Activated CD8-positive, alpha-beta memory T cell treated with anti-CD3 and anti-CD28 coated beads, Interleukin-2, amount 10 ng/mL, durations not matched to agents 7 days and 5 days (primary cell): Measurements from ENCODE around the gene ACTR5. TPM values are rescaled to one million over a fixed set of nuclear protein-coding genes. Genes with fewer than 3 reads are reported as not detected.
A peak's percentile ranks its signal among the peaks of the same experiment; 100 is the strongest.
"Not testable (repeated sequence)": the region's sequence is repeated elsewhere in the genome, so short reads cannot be mapped to it uniquely, and the experiment has no call there.

Experiments
- ATAC-seq: fragments of 150-1000 bp; cut with Tn5 transposase; one replicate; pipeline ENCODE4 v1.10.0; 2021; ENCODE audit warnings: moderate library complexity
- CTCF ChIA-PET: fragments of 350-600 bp; sonication (Branson Sonifier 250); formaldehyde crosslinking; loops from one replicate; lab custom pipeline; 2021; ENCODE audit warnings: antibody characterized with exemption; lab: Charles Lee
- DNase-seq: peaks from one replicate; pipeline ENCODE4 v3.0.0-alpha.2; 2020
- H3K27ac Mint-ChIP-seq: one replicate; pipeline ENCODE4 v1.8.0; 2021; ENCODE audit warnings: mild to moderate bottlenecking, mixed read lengths
- H3K27me3 Mint-ChIP-seq: one replicate; pipeline ENCODE4 v1.8.0; 2021; ENCODE audit warnings: mixed read lengths
- H3K36me3 Mint-ChIP-seq: one replicate; pipeline ENCODE4 v1.8.0; 2021; ENCODE audit warnings: mild to moderate bottlenecking, mixed read lengths
- H3K4me1 Mint-ChIP-seq: one replicate; pipeline ENCODE4 v1.8.0; 2021; ENCODE audit warnings: mixed read lengths
- H3K4me3 Mint-ChIP-seq: one replicate; pipeline ENCODE4 v1.8.0; 2021; ENCODE audit warnings: mild to moderate bottlenecking, moderate library complexity, mixed read lengths
- H3K9me3 Mint-ChIP-seq: one replicate; pipeline ENCODE4 v1.8.0; 2022; ENCODE audit warnings: low read depth, mixed read lengths
- total RNA-seq, 2 experiments: library from RNA; stranded (reverse); gene quantifications; one replicate each; pipeline ENCODE4 v1.2.3, GENCODE V29; 2021

The ACTR5 gene
- total RNA-seq, 2 experiments from 2014 or later: 9.5 to 10.6 TPM

DNA sequence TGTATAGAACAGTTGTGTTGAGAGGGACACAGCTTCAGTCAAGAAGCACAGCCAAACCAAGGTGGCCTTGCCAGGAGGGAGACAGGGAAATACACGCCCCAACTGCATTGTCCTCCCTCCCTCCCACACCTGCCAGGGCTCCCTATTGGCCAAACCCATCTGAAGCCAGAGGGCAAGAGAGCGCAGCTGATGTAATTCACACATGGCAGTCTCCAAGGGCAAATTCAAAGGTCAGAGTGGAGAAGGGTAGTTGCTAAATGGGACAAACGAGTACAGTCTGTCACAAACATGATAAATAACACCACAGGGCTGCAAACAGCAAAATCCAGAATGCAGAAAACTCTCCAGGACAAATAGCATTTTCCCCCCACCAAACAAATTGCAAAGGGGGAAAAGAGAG, 34.0 kb downstream of the ACTR5 start:
- Mint-ChIP-seq H3K4me3 (no peak overlapping the region), H3K4me1 (peaks cover 4% of the 10 kb centered on the region), H3K27ac (no peak overlapping the region), H3K27me3 (no peaks in the 10 kb centered on the region), H3K36me3 (no peaks in the 10 kb centered on the region), H3K9me3 (no peaks in the 10 kb centered on the region)
- CTCF ChIA-PET: interaction anchor here (2.4 kb wide), 1 partner anchor 31 kb away, joined by 5 read pairs; no protein-coding TSS in a partner anchor
- ATAC-seq (no peak), DNase-seq (no peak)

- no peaks in the 10 kb centered on the region for H3K36me3 Mint-ChIP-seq
- H3K4me1 Mint-ChIP-seq: peaks cover 7% of the 10 kb centered on the region
- ATAC-seq (no peak), DNase-seq (no peak)
- no peaks in the 10 kb centered on the region for H3K9me3 Mint-ChIP-seq
- no peaks in the 10 kb centered on the region for H3K27me3 Mint-ChIP-seq
- H3K27ac Mint-ChIP-seq: no peak overlapping the region
- H3K4me3 Mint-ChIP-seq: no peak overlapping the region
- CTCF ChIA-PET: interaction anchor here (1.2 to 5.4 kb wide), 5 partner anchors 10 to 104 kb away, joined by 3 to 27 read pairs (median 3); no protein-coding TSS in a partner anchor
These were observed 39.6 kb downstream of the ACTR5 start for GRCh38 chr20:38787870-38788269.

GRCh38 chr20:38789503-38790199, 41.4 kb downstream of the ACTR5 start:
- peaks cover 12% of the 10 kb centered on the region for H3K4me1 Mint-ChIP-seq
- CTCF ChIA-PET: interaction anchor here (0.6 to 5.4 kb wide), 26 partner anchors 10 to 977 kb away, joined by 3 to 29 read pairs (median 4); partner anchors contain the start of genes DHX35, FAM83D and PPP1R16B

GRCh38 chr20:38790200-38791053, 42.2 kb downstream of the ACTR5 start:
- peak; percentile 81 for ATAC-seq
- H3K4me3 Mint-ChIP-seq: no peak overlapping the region

More at GRCh38 chr20:38789503-38790199, 41.4 kb downstream of the ACTR5 start:
- H3K36me3 Mint-ChIP-seq: no peaks in the 10 kb centered on the region
- H3K9me3 Mint-ChIP-seq: no peaks in the 10 kb centered on the region
- H3K27me3 Mint-ChIP-seq: no peaks in the 10 kb centered on the region
- H3K27ac Mint-ChIP-seq: no peak overlapping the region
- ATAC-seq (peak; percentile 32), DNase-seq (no peak)
- H3K4me3 Mint-ChIP-seq: no peak overlapping the region

GRCh38 chr20:38791291-38791690, 43.0 kb downstream of the ACTR5 start:
- DNase-seq: no peak
- Mint-ChIP-seq H3K27me3 (no peaks in the 10 kb centered on the region), H3K36me3 (no peaks in the 10 kb centered on the region), H3K4me3 (no peak overlapping the region), H3K27ac (no peak overlapping the region), H3K9me3 (no peaks in the 10 kb centered on the region), H3K4me1 (peaks cover 12% of the 10 kb centered on the region)
- CTCF ChIA-PET: interaction anchor here (0.6 to 5.4 kb wide), 14 partner anchors 8 to 230 kb away, joined by 3 to 29 read pairs (median 10); partner anchors contain the start of genes DHX35 and PPP1R16B
- ATAC-seq: no peak

More at GRCh38 chr20:38790200-38791053, 42.2 kb downstream of the ACTR5 start:
- Mint-ChIP-seq H3K4me1 (peaks cover 12% of the 10 kb centered on the region), H3K27me3 (no peaks in the 10 kb centered on the region), H3K36me3 (no peaks in the 10 kb centered on the region), H3K9me3 (no peaks in the 10 kb centered on the region), H3K27ac (no peak overlapping the region)
- peak; percentile 71 for DNase-seq
- CTCF ChIA-PET: interaction anchor here (0.6 to 5.4 kb wide), 28 partner anchors 9 to 977 kb away, joined by 3 to 29 read pairs (median 4); partner anchors contain the start of genes DHX35, FAM83D and PPP1R16B

- no peak for DNase-seq
- Mint-ChIP-seq H3K27me3 (no peaks in the 10 kb centered on the region), H3K36me3 (no peaks in the 10 kb centered on the region), H3K27ac (no peak overlapping the region), H3K4me1 (peaks cover 13% of the 10 kb centered on the region), H3K9me3 (no peaks in the 10 kb centered on the region), H3K4me3 (no peak overlapping the region)
- no peak for ATAC-seq
- CTCF ChIA-PET: interaction anchor here (0.9 to 5.4 kb wide), 7 partner anchors 8 to 258 kb away, joined by 3 to 29 read pairs (median 20); partner anchors contain the start of gene PPP1R16B
These were observed 43.7 kb downstream of the ACTR5 start for GRCh38 chr20:38791940-38792339.

DNA sequence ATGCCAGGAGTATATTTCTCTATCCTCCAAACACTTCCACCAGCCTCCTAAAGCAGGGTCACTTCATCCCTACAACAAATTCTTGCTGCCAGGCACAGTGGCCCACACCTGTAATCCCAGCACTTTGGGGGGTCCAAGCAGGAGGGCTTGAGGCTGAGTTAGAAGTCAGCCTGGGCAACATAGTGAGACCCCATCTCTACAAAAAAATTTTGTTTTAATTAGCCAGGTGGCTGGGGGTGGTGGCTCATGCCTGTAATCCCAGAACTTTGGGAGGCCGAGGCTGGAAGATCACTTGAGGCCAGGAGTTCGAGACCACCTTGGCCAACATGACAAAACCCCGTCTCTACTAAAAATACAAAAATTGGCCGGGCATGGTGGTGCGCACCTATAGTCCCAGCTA, 45.8 kb downstream of the ACTR5 start:
- not testable (repeated sequence) for H3K9me3 Mint-ChIP-seq, H3K4me3 Mint-ChIP-seq, H3K27me3 Mint-ChIP-seq, DNase-seq, ATAC-seq, H3K27ac Mint-ChIP-seq
- CTCF ChIA-PET: interaction anchor here (1.0 to 1.1 kb wide), 2 partner anchors 10 to 13 kb away, joined by 3 to 4 read pairs; no protein-coding TSS in a partner anchor
- peaks cover 29% of the 10 kb centered on the region for H3K4me1 Mint-ChIP-seq
- peaks cover 11% of the 10 kb centered on the region for H3K36me3 Mint-ChIP-seq

DNA sequence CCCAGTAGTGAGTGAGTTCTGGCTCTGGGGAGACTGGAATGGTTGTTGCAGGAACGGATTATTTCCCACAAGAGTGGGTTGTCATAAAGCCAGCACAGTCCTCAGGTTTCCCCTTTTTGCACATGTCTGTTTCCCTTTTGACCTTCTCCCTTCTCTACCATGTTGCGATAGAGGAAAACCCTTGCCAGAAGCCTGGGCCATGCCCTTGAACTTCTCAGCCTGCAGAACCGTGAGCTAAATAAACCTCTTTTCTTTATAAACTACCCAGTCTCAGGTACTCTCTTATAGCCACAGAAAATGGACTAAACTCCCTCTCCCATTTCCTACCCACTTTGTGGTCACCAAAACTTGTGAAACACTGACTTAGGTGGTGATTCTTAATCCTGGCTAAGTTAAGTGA, 50.0 kb downstream of the ACTR5 start:
- Mint-ChIP-seq H3K4me3 (no peak overlapping the region), H3K9me3 (peaks cover 6% of the 10 kb centered on the region), H3K36me3 (peaks cover 13% of the 10 kb centered on the region), H3K4me1 (peaks cover 38% of the 10 kb centered on the region), H3K27me3 (no peaks in the 10 kb centered on the region), H3K27ac (no peak overlapping the region)
- ATAC-seq (no peak), DNase-seq (no peak)
- CTCF ChIA-PET: interaction anchor here (1.7 kb wide), 1 partner anchor 11 kb away, joined by 3 read pairs; no protein-coding TSS in a partner anchor

GRCh38 chr20:38799203-38799602, 50.9 kb downstream of the ACTR5 start:
- no peaks in the 10 kb centered on the region for H3K27me3 Mint-ChIP-seq
- H3K36me3 Mint-ChIP-seq: peaks cover 13% of the 10 kb centered on the region
- H3K27ac Mint-ChIP-seq: peak overlapping the region; percentile 76
- no peak overlapping the region for H3K4me3 Mint-ChIP-seq
- DNase-seq (no peak), ATAC-seq (peak; percentile 43)
- H3K9me3 Mint-ChIP-seq: peaks cover 6% of the 10 kb centered on the region
- peaks cover 43% of the 10 kb centered on the region for H3K4me1 Mint-ChIP-seq
- CTCF ChIA-PET: interaction anchor here (1.4 to 1.9 kb wide), 2 partner anchors 9 to 76 kb away, joined by 4 to 26 read pairs; no protein-coding TSS in a partner anchor

- ATAC-seq (no peak), DNase-seq (no peak)
- Mint-ChIP-seq H3K4me3 (no peak overlapping the region), H3K36me3 (peaks cover 13% of the 10 kb centered on the region), H3K4me1 (peaks cover 53% of the 10 kb centered on the region), H3K9me3 (peaks cover 6% of the 10 kb centered on the region), H3K27me3 (no peaks in the 10 kb centered on the region), H3K27ac (no peak overlapping the region)
- CTCF ChIA-PET: interaction anchor here (1.1 kb wide), 1 partner anchor 11 kb away, joined by 3 read pairs; no protein-coding TSS in a partner anchor
These were observed 52.6 kb downstream of the ACTR5 start for GRCh38 chr20:38800882-38801281.

DNA sequence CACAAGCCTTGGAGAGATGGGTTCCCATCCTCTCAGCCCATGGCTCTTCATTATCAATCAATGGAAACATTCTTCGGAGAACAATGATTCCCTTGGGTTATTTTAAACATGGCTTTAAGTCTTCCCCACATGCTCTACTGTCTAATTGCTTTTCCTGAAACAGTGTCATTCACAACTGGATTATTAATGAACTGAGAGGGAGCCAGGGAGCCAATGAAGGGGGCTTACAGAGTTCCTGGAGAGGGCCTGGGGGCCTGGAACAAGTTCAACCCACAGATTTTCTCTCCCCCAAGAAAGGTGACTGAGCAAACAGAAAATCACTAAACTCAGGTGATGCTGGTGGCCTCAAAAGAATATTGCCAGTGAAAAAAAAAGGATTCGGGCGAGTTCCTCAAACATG, 56.0 kb downstream of the ACTR5 start:
- ATAC-seq (no peak), DNase-seq (no peak)
- Mint-ChIP-seq H3K4me1 (peaks cover 53% of the 10 kb centered on the region), H3K27me3 (no peaks in the 10 kb centered on the region), H3K36me3 (peaks cover 17% of the 10 kb centered on the region), H3K4me3 (peak overlapping the region; percentile 88), H3K9me3 (no peaks in the 10 kb centered on the region), H3K27ac (peak overlapping the region; percentile 98)
- CTCF ChIA-PET: interaction anchor here (1.9 to 4.1 kb wide), 5 partner anchors 13 to 122 kb away, joined by 8 to 38 read pairs (median 28); partner anchors contain the start of gene FAM83D

DNA sequence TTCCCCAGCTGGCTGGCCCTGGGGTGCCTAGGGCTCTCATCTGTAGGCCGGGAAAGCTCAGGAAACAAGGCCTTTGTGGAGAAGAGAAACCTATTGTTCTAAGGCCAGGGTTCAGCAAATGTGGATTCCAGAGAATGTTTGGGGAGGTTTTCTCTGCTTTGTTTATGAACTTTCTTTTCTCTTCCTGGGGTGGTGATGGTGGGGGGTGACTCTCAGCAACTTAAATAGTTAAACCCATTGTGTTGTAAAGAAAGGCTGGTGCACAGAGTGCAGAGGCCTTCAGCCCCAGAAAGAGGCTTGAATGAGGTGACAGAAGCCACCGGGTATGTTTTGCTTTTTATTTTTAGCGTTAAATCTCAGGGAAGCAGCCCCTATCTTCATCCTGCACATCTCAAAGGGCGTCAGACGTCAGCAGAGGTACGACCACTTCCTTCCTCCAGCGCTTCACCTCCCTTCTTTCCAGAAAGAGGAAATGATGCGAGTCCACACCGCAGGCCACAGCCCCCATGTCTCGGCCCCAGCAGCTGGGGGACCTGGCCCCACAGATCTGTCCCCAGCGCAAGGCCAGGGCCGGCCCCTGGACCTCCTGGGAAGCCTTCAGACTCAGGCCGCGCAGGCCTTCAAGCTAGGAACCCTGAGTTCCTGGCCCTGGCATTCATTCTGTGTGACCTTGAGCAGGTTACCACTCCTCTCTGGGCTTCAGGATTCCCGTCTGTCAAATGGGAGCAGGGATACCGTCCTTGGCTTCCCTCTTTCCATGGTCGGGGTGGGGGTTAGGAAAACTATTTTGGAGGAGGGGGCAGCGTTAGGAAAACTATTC, 56.6 kb downstream of the ACTR5 start:
- ATAC-seq (peak; percentile 64), DNase-seq (peak; percentile 94)
- peak overlapping the region; percentile 88 for H3K4me3 Mint-ChIP-seq
- peaks cover 22% of the 10 kb centered on the region for H3K36me3 Mint-ChIP-seq
- no peaks in the 10 kb centered on the region for H3K27me3 Mint-ChIP-seq
- peaks cover 54% of the 10 kb centered on the region for H3K4me1 Mint-ChIP-seq
- H3K27ac Mint-ChIP-seq: peak overlapping the region; percentile 98
- H3K9me3 Mint-ChIP-seq: no peaks in the 10 kb centered on the region
- CTCF ChIA-PET: interaction anchor here (0.8 to 4.1 kb wide), 16 partner anchors 11 to 124 kb away, joined by 3 to 38 read pairs (median 5); partner anchors contain the start of gene FAM83D
